ENCODE data around the gene SUN5. TPM values are rescaled to one million over a fixed set of nuclear protein-coding genes. Genes with fewer than 3 reads are reported as not detected.

The SUN5 gene
- total and polyA plus RNA-seq, 4 donors, result not detected

DNA sequence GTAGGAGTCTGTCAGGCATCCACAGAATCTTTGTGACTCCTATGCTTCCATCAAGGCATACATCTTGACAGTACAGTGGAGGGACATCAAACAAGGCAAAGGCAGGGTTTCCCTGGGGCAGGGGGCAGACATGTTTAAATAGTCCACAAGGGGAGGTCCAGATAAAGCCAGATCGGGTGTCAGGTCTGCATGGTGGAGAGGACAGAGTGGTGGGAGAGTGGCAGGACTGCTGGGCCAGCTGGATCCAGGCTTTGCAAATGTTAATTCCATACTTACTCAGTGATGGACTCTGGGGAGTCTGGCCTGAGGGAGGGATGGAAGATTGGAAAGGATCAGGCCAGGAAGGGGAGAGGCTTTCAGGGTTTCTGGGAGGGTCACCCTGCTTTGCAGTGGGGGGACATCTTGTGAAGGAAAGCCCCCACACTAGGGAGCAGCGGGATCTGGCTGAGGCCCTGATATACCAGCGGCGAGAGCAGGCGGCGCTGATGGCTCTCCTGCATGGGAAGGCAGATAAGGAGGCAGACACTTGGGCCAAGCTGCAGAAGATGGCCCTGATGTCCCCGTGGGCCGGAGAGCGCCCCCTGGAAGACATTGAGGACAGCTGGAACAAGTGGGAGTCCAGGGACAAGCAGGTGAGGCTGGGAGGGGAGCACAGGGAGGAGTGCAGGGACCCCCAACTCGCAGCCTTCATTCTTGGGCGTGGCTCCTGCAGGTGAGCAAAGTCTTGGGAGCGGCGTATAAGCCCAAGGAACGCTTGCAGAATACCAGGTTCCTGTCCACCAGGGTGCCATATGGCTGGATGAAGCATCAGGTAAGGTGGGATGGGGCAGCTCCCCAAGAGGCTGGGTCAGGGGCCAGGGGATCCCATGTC, 44.6 kb downstream of the SUN5 start:
- no peaks in the 10 kb centered on the region for H3K4me1 ChIP-seq (ENCODE audit: control insufficient read depth in 4 of 4, insufficient read depth in 4 of 4, low read length in 3 of 4)
- no peak for TF ChIP-seq FOXA1 (IDR thresholded peaks at IDR 0.05)
- no peak for TF ChIP-seq NR2F2 (IDR thresholded peaks at IDR 0.05)
- TF ChIP-seq GABPA (IDR thresholded peaks at IDR 0.05 in 1 of 2, conservative IDR thresholded peaks at IDR 0.05 in 1 of 2), result no peak
- TF ChIP-seq FOXA2 (IDR thresholded peaks at IDR 0.05), result no peak
- TF ChIP-seq RAD21 (IDR thresholded peaks at IDR 0.05), result no peak
- no peak for TF ChIP-seq SP1 (IDR thresholded peaks at IDR 0.05)
- TF ChIP-seq, protein P1, sequence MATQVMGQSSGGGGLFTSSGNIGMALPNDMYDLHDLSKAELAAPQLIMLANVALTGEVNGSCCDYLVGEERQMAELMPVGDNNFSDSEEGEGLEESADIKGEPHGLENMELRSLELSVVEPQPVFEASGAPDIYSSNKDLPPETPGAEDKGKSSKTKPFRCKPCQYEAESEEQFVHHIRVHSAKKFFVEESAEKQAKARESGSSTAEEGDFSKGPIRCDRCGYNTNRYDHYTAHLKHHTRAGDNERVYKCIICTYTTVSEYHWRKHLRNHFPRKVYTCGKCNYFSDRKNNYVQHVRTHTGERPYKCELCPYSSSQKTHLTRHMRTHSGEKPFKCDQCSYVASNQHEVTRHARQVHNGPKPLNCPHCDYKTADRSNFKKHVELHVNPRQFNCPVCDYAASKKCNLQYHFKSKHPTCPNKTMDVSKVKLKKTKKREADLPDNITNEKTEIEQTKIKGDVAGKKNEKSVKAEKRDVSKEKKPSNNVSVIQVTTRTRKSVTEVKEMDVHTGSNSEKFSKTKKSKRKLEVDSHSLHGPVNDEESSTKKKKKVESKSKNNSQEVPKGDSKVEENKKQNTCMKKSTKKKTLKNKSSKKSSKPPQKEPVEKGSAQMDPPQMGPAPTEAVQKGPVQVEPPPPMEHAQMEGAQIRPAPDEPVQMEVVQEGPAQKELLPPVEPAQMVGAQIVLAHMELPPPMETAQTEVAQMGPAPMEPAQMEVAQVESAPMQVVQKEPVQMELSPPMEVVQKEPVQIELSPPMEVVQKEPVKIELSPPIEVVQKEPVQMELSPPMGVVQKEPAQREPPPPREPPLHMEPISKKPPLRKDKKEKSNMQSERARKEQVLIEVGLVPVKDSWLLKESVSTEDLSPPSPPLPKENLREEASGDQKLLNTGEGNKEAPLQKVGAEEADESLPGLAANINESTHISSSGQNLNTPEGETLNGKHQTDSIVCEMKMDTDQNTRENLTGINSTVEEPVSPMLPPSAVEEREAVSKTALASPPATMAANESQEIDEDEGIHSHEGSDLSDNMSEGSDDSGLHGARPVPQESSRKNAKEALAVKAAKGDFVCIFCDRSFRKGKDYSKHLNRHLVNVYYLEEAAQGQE (IDR thresholded peaks at IDR 0.05), result no peak
- TF ChIP-seq JUND (IDR thresholded peaks at IDR 0.05), result no peak
- TF ChIP-seq, protein P2, sequence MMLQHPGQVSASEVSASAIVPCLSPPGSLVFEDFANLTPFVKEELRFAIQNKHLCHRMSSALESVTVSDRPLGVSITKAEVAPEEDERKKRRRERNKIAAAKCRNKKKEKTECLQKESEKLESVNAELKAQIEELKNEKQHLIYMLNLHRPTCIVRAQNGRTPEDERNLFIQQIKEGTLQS (IDR thresholded peaks at IDR 0.05), result no peak
- no peak for TF ChIP-seq TAF1 (conservative IDR thresholded peaks at IDR 0.05)
- TF ChIP-seq, protein P3, sequence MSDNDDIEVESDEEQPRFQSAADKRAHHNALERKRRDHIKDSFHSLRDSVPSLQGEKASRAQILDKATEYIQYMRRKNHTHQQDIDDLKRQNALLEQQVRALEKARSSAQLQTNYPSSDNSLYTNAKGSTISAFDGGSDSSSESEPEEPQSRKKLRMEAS (IDR thresholded peaks at IDR 0.05), result no peak
- no peak for TF ChIP-seq HNF4G (IDR thresholded peaks at IDR 0.05)
- TF ChIP-seq, protein P4, sequence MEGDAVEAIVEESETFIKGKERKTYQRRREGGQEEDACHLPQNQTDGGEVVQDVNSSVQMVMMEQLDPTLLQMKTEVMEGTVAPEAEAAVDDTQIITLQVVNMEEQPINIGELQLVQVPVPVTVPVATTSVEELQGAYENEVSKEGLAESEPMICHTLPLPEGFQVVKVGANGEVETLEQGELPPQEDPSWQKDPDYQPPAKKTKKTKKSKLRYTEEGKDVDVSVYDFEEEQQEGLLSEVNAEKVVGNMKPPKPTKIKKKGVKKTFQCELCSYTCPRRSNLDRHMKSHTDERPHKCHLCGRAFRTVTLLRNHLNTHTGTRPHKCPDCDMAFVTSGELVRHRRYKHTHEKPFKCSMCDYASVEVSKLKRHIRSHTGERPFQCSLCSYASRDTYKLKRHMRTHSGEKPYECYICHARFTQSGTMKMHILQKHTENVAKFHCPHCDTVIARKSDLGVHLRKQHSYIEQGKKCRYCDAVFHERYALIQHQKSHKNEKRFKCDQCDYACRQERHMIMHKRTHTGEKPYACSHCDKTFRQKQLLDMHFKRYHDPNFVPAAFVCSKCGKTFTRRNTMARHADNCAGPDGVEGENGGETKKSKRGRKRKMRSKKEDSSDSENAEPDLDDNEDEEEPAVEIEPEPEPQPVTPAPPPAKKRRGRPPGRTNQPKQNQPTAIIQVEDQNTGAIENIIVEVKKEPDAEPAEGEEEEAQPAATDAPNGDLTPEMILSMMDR (IDR thresholded peaks at IDR 0.05; ENCODE audit: low read depth, low read length, missing input control), result no peak
- TF ChIP-seq RXRA (IDR thresholded peaks at IDR 0.05), result no peak
- TF ChIP-seq EGR1 (IDR thresholded peaks at IDR 0.05; ENCODE audit: low read depth in 2 of 2), result no peak
- TF ChIP-seq, protein P5, sequence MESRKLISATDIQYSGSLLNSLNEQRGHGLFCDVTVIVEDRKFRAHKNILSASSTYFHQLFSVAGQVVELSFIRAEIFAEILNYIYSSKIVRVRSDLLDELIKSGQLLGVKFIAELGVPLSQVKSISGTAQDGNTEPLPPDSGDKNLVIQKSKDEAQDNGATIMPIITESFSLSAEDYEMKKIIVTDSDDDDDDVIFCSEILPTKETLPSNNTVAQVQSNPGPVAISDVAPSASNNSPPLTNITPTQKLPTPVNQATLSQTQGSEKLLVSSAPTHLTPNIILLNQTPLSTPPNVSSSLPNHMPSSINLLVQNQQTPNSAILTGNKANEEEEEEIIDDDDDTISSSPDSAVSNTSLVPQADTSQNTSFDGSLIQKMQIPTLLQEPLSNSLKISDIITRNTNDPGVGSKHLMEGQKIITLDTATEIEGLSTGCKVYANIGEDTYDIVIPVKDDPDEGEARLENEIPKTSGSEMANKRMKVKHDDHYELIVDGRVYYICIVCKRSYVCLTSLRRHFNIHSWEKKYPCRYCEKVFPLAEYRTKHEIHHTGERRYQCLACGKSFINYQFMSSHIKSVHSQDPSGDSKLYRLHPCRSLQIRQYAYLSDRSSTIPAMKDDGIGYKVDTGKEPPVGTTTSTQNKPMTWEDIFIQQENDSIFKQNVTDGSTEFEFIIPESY (IDR thresholded peaks at IDR 0.05), result no peak
- no peak for TF ChIP-seq HNF4A (conservative IDR thresholded peaks at IDR 0.05)
- TF ChIP-seq YY1 (IDR thresholded peaks at IDR 0.05), result no peak
- no peaks in the 10 kb centered on the region for H3K36me3 ChIP-seq (ENCODE audit: control insufficient read depth in 4 of 4, insufficient read depth in 3 of 4, low read depth in 1 of 4, low read length in 3 of 4)
- no peak overlapping the region for H3K27ac ChIP-seq (ENCODE audit: low read depth in 1 of 2, low read length in 2 of 2)
- H3K4me3 ChIP-seq (ENCODE audit: low read depth in 1 of 3, low read length in 3 of 3), result no peak overlapping the region
- H3K9me3 ChIP-seq (ENCODE audit: control insufficient read depth in 4 of 4, low read length in 3 of 4), result peaks cover 2 to 14% (median 6%) of the 10 kb centered on the region in 4 donors
- no peak overlapping the region for H3K9ac ChIP-seq (ENCODE audit: low read depth in 1 of 2, low read length in 2 of 2)
- 89% methylated on average over 14 of the region's 14 CpGs for WGBS
- DNase-seq (ENCODE audit: low spot score), result no peak
- H3K27me3 ChIP-seq (ENCODE audit: control insufficient read depth in 4 of 4, insufficient read depth in 4 of 4, low read length in 3 of 4), result no peaks in the 10 kb centered on the region
